ENCODE results near the gene ATG13.

ATG13 gene

GRCh38 chr11:46633291-46634217 lies 16.2 kb downstream of the ATG13 start:
- Histone ChIP-seq H3K4me1 (ENCODE audit: control insufficient read depth in 2 of 2, insufficient read depth in 1 of 2, low read depth in 1 of 2, low read length in 2 of 2) (no peaks in the 10 kb centered on the region), H2BK12ac (ENCODE audit: low read length) (no peak overlapping the region), H3K4ac (ENCODE audit: low read length) (no peak overlapping the region), H3K9ac (ENCODE audit: low read depth, low read length, poor library complexity) (no peak overlapping the region), H3K9me3 (replicated peaks in 1 of 2; ENCODE audit: control insufficient read depth in 2 of 2, insufficient read depth in 1 of 2, low read depth in 1 of 2, low read length in 2 of 2) (no peaks in the 10 kb centered on the region), H4K91ac (ENCODE audit: low read depth, low read length, poor library complexity) (no peak overlapping the region), H4K8ac (ENCODE audit: low read depth, low read length) (no peak overlapping the region), H3K4me2 (ENCODE audit: insufficient read depth, low read length, poor library complexity, severe bottlenecking) (no peak overlapping the region), H3K36me3 (replicated peaks in 1 of 2; ENCODE audit: control insufficient read depth in 2 of 2, insufficient read depth in 2 of 2, low read length in 2 of 2) (peaks cover 0 to 57% of the 10 kb centered on the region in 2 donors), H2BK120ac (ENCODE audit: low read depth, low read length) (no peak overlapping the region), H3K23ac (ENCODE audit: low read depth, low read length, poor library complexity) (no peak overlapping the region), H3K18ac (ENCODE audit: low read length) (no peak overlapping the region), H2BK15ac (ENCODE audit: low read length) (no peak overlapping the region), H2AK5ac (ENCODE audit: low read depth, low read length) (no peak overlapping the region), H2BK5ac (ENCODE audit: low read length) (no peak overlapping the region), H3K14ac (ENCODE audit: low read length) (no peak overlapping the region), H3K27me3 (ENCODE audit: control insufficient read depth in 3 of 3, insufficient read depth in 3 of 3, low read depth in 1 of 3, low read length in 3 of 3) (no peaks in the 10 kb centered on the region), H3K27ac (replicated peaks; ENCODE audit: low read length) (no peak overlapping the region), H3K4me3 (ENCODE audit: low read length in 2 of 2) (no peak overlapping the region), H3K79me1 (ENCODE audit: low read depth, low read length) (peaks cover 1% of the 10 kb centered on the region), H2AFZ (ENCODE audit: low read length) (no peak overlapping the region)
- DNase-seq (ENCODE audit: low spot score): no peak
- no CpG with 5 or more reads among the region's 22 CpGs for WGBS, 2 donors (ENCODE audit: extremely low coverage in 2 of 2, insufficient read length in 2 of 2, insufficient replicate concordance in 1 of 2)

- Histone ChIP-seq H3K23ac (ENCODE audit: low read depth, low read length, poor library complexity) (no peak overlapping the region), H2AFZ (ENCODE audit: low read length) (no peak overlapping the region), H3K27ac (replicated peaks; ENCODE audit: low read length) (no peak overlapping the region), H2BK5ac (ENCODE audit: low read length) (no peak overlapping the region), H2BK120ac (ENCODE audit: low read depth, low read length) (no peak overlapping the region), H3K4me3 (ENCODE audit: low read length in 2 of 2) (no peak overlapping the region), H3K4me2 (ENCODE audit: insufficient read depth, low read length, poor library complexity, severe bottlenecking) (no peak overlapping the region), H3K36me3 (replicated peaks in 1 of 2; ENCODE audit: control insufficient read depth in 2 of 2, insufficient read depth in 2 of 2, low read length in 2 of 2) (peaks cover 2 to 52% of the 10 kb centered on the region in 2 donors), H2BK12ac (ENCODE audit: low read length) (no peak overlapping the region), H3K9me3 (replicated peaks in 1 of 2; ENCODE audit: control insufficient read depth in 2 of 2, insufficient read depth in 1 of 2, low read depth in 1 of 2, low read length in 2 of 2) (no peaks in the 10 kb centered on the region), H3K4me1 (ENCODE audit: control insufficient read depth in 2 of 2, insufficient read depth in 1 of 2, low read depth in 1 of 2, low read length in 2 of 2) (no peaks in the 10 kb centered on the region), H3K79me1 (ENCODE audit: low read depth, low read length) (peaks cover 1% of the 10 kb centered on the region), H3K18ac (ENCODE audit: low read length) (no peak overlapping the region), H3K14ac (ENCODE audit: low read length) (no peak overlapping the region), H3K27me3 (ENCODE audit: control insufficient read depth in 3 of 3, insufficient read depth in 3 of 3, low read depth in 1 of 3, low read length in 3 of 3) (no peaks in the 10 kb centered on the region), H4K8ac (ENCODE audit: low read depth, low read length) (no peak overlapping the region), H3K4ac (ENCODE audit: low read length) (no peak overlapping the region), H4K91ac (ENCODE audit: low read depth, low read length, poor library complexity) (no peak overlapping the region), H3K9ac (ENCODE audit: low read depth, low read length, poor library complexity) (no peak overlapping the region), H2BK15ac (ENCODE audit: low read length) (no peak overlapping the region), H2AK5ac (ENCODE audit: low read depth, low read length) (no peak overlapping the region)
- no CpG with 5 or more reads among the region's 5 CpGs for WGBS, 2 donors (ENCODE audit: extremely low coverage in 2 of 2, insufficient read length in 2 of 2, insufficient replicate concordance in 1 of 2)
- no peak for DNase-seq (ENCODE audit: low spot score)
Observed at GRCh38 chr11:46635557-46636139, 18.3 kb downstream of the ATG13 start.

- H3K14ac ChIP-seq (ENCODE audit: low read length): no peak overlapping the region
- H3K27ac ChIP-seq (replicated peaks; ENCODE audit: low read length): no peak overlapping the region
- DNase-seq (ENCODE audit: low spot score): no peak
- no peak overlapping the region for H2BK5ac ChIP-seq (ENCODE audit: low read length)
- no peak overlapping the region for H2BK12ac ChIP-seq (ENCODE audit: low read length)
- H3K9me3 ChIP-seq (replicated peaks in 1 of 2; ENCODE audit: control insufficient read depth in 2 of 2, insufficient read depth in 1 of 2, low read depth in 1 of 2, low read length in 2 of 2): no peaks in the 10 kb centered on the region
- H4K91ac ChIP-seq (ENCODE audit: low read depth, low read length, poor library complexity): no peak overlapping the region
- WGBS, 2 donors (ENCODE audit: extremely low coverage in 2 of 2, insufficient read length in 2 of 2, insufficient replicate concordance in 1 of 2): no CpG with 5 or more reads among the region's 5 CpGs
- H3K18ac ChIP-seq (ENCODE audit: low read length): no peak overlapping the region
- no peak overlapping the region for H3K4me3 ChIP-seq (ENCODE audit: low read length in 2 of 2)
- peaks cover 2 to 37% of the 10 kb centered on the region in 2 donors for H3K36me3 ChIP-seq (replicated peaks in 1 of 2; ENCODE audit: control insufficient read depth in 2 of 2, insufficient read depth in 2 of 2, low read length in 2 of 2)
- H3K27me3 ChIP-seq (ENCODE audit: control insufficient read depth in 3 of 3, insufficient read depth in 3 of 3, low read depth in 1 of 3, low read length in 3 of 3): no peaks in the 10 kb centered on the region
- no peaks in the 10 kb centered on the region for H3K4me1 ChIP-seq (ENCODE audit: control insufficient read depth in 2 of 2, insufficient read depth in 1 of 2, low read depth in 1 of 2, low read length in 2 of 2)
- no peak overlapping the region for H2AFZ ChIP-seq (ENCODE audit: low read length)
- H3K23ac ChIP-seq (ENCODE audit: low read depth, low read length, poor library complexity): no peak overlapping the region
- H3K9ac ChIP-seq (ENCODE audit: low read depth, low read length, poor library complexity): no peak overlapping the region
- H3K4ac ChIP-seq (ENCODE audit: low read length): no peak overlapping the region
- H2BK120ac ChIP-seq (ENCODE audit: low read depth, low read length): no peak overlapping the region
- no peak overlapping the region for H2BK15ac ChIP-seq (ENCODE audit: low read length)
- H2AK5ac ChIP-seq (ENCODE audit: low read depth, low read length): no peak overlapping the region
- H3K4me2 ChIP-seq (ENCODE audit: insufficient read depth, low read length, poor library complexity, severe bottlenecking): no peak overlapping the region
- H3K79me1 ChIP-seq (ENCODE audit: low read depth, low read length): peaks cover 1% of the 10 kb centered on the region
- H4K8ac ChIP-seq (ENCODE audit: low read depth, low read length): no peak overlapping the region
Observed at GRCh38 chr11:46637546-46637945, 20.2 kb downstream of the ATG13 start.

- no peak overlapping the region for H3K18ac ChIP-seq (ENCODE audit: low read length)
- peaks cover 1% of the 10 kb centered on the region for H3K79me1 ChIP-seq (ENCODE audit: low read depth, low read length)
- H2BK12ac ChIP-seq (ENCODE audit: low read length): no peak overlapping the region
- no peak overlapping the region for H3K4ac ChIP-seq (ENCODE audit: low read length)
- no peak overlapping the region for H3K27ac ChIP-seq (replicated peaks; ENCODE audit: low read length)
- H4K91ac ChIP-seq (ENCODE audit: low read depth, low read length, poor library complexity): no peak overlapping the region
- H3K14ac ChIP-seq (ENCODE audit: low read length): no peak overlapping the region
- H3K27me3 ChIP-seq (ENCODE audit: control insufficient read depth in 3 of 3, insufficient read depth in 3 of 3, low read depth in 1 of 3, low read length in 3 of 3): no peaks in the 10 kb centered on the region
- H3K9me3 ChIP-seq (replicated peaks in 1 of 2; ENCODE audit: control insufficient read depth in 2 of 2, insufficient read depth in 1 of 2, low read depth in 1 of 2, low read length in 2 of 2): peaks cover 0 to 3% of the 10 kb centered on the region in 2 donors
- no peak overlapping the region for H3K9ac ChIP-seq (ENCODE audit: low read depth, low read length, poor library complexity)
- no peak overlapping the region for H3K4me2 ChIP-seq (ENCODE audit: insufficient read depth, low read length, poor library complexity, severe bottlenecking)
- H3K4me1 ChIP-seq (ENCODE audit: control insufficient read depth in 2 of 2, insufficient read depth in 1 of 2, low read depth in 1 of 2, low read length in 2 of 2): no peaks in the 10 kb centered on the region
- no peak overlapping the region for H2BK15ac ChIP-seq (ENCODE audit: low read length)
- no peak overlapping the region for H2AK5ac ChIP-seq (ENCODE audit: low read depth, low read length)
- H4K8ac ChIP-seq (ENCODE audit: low read depth, low read length): no peak overlapping the region
- no peak overlapping the region for H2AFZ ChIP-seq (ENCODE audit: low read length)
- no peak overlapping the region for H2BK5ac ChIP-seq (ENCODE audit: low read length)
- H3K36me3 ChIP-seq (replicated peaks in 1 of 2; ENCODE audit: control insufficient read depth in 2 of 2, insufficient read depth in 2 of 2, low read length in 2 of 2): peaks cover 2 to 42% of the 10 kb centered on the region in 2 donors
- H3K23ac ChIP-seq (ENCODE audit: low read depth, low read length, poor library complexity): no peak overlapping the region
- no peak for DNase-seq (ENCODE audit: low spot score)
- H3K4me3 ChIP-seq (ENCODE audit: low read length in 2 of 2): no peak overlapping the region
- WGBS, 2 donors (ENCODE audit: extremely low coverage in 2 of 2, insufficient read length in 2 of 2, insufficient replicate concordance in 1 of 2): no CpG with 5 or more reads among the region's 7 CpGs
- no peak overlapping the region for H2BK120ac ChIP-seq (ENCODE audit: low read depth, low read length)
Observed at GRCh38 chr11:46639197-46639839, 22.0 kb downstream of the ATG13 start.
